HCT116 (cell line): ENCODE results near the gene RAPSN. TPM values are rescaled to one million over a fixed set of nuclear protein-coding genes. Genes with fewer than 3 reads are reported as not detected.

Source experiments
- ATAC-seq: fragments of 200-7000 bp; cut with Tn5 transposase; 2 replicates; pipeline ENCODE4 v1.9.1; 2020; ENCODE audit warnings: mild to moderate bottlenecking, moderate library complexity
- BruUV-seq: library from RNA; stranded (reverse); fragments of 400-500 nt; replicated peaks from 2 replicates; lab custom pipeline; 2021; lab: Mats Ljungman, UMichigan
- CTCF ChIA-PET: fragments of 300-600 bp; sonication (Branson Sonifier 250); formaldehyde crosslinking; loops from one replicate; lab custom pipeline; 2021; ENCODE audit warnings: antibody characterized with exemption; lab: Charles Lee
- POLR2A ChIA-PET: fragments of 300-600, 350-600 bp; sonication (Branson Sonifier 250); formaldehyde crosslinking; loops from one replicate; lab custom pipeline; 2021; ENCODE audit warnings: antibody characterized with exemption; lab: Charles Lee
- RAD21 ChIA-PET, 2 experiments: fragments of 300-600 bp; sonication (Branson Sonifier 250); formaldehyde crosslinking; loops; one replicate each; lab custom pipeline; 2023; ENCODE audit warnings: low total read pairs in 2 of 2; ENCODE audit not compliant: uncharacterized antibody in 2 of 2, unreplicated experiment in 2 of 2, low non-redundant PET in 1 of 2; lab: Charles Lee
- DNase-seq: peaks from one replicate; pipeline ENCODE4 v3.0.0-alpha.2; 2010; ENCODE audit warnings: low read depth, low spot score
- H2AFZ ChIP-seq: fragments of 200-600 bp; shearing (Covaris generic), sonication (generic); 2 replicates; pipeline ENCODE4 v1.6.1; 2017; ENCODE audit warnings: low read depth, mixed run types, mixed read lengths, antibody characterized with exemption, low read length; ENCODE audit not compliant: poor library complexity, severe bottlenecking
- H3K27ac ChIP-seq: 2 replicates; pipeline ENCODE4 v1.5.1; 2012; ENCODE audit warnings: low read depth, low read length
- H3K27me3 ChIP-seq: fragments of 200-600 bp; sonication (generic); 2 replicates; pipeline ENCODE4 v1.6.1; 2016; ENCODE audit warnings: mixed run types, low read length, mixed read lengths; ENCODE audit not compliant: insufficient read depth
- H3K36me3 ChIP-seq, 2 experiments: fragments of 200-500 bp in 1 of 2; fragments of 200-600 bp in 1 of 2; sonication (Bioruptor generic) in 1 of 2; sonication (generic) in 1 of 2; 2 replicates each; pipeline versions ENCODE4 v1.5.1 to v1.6.1; 2014 to 2016; ENCODE audit warnings: low read length in 2 of 2, inconsistent platforms in 1 of 2, mixed read lengths in 1 of 2, mixed run types in 1 of 2; ENCODE audit not compliant: insufficient read depth in 2 of 2, control insufficient read depth in 1 of 2
- H3K4me1 ChIP-seq, 2 experiments: fragments of 200-600 bp in 1 of 2; sonication (generic) in 1 of 2; 2 replicates each; pipeline versions ENCODE4 v1.5.1 to v1.6.1; 2012 to 2017; ENCODE audit warnings: low read length in 2 of 2, inconsistent platforms in 1 of 2, mild to moderate bottlenecking in 1 of 2, mixed read lengths in 1 of 2, mixed run types in 1 of 2, moderate library complexity in 1 of 2; ENCODE audit not compliant: insufficient read depth in 2 of 2, control insufficient read depth in 1 of 2
- H3K4me2 ChIP-seq: fragments of 200-600 bp; sonication (generic); 2 replicates; pipeline ENCODE4 v1.6.1; 2017; ENCODE audit warnings: mixed run types, low read length, mixed read lengths
- H3K4me3 ChIP-seq, 2 experiments: fragments of 200-600 bp in 1 of 2; sonication (generic) in 1 of 2; replicated peaks in 1 of 2; 2 replicates each; pipeline ENCODE4 v1.5.1; 2011 to 2016; ENCODE audit warnings: low read length in 2 of 2, control low read depth in 1 of 2, low read depth in 1 of 2, mild to moderate bottlenecking in 1 of 2, mixed read lengths in 1 of 2, mixed run types in 1 of 2
- H3K79me2 ChIP-seq: fragments of 200-600 bp; sonication (generic); 2 replicates; pipeline ENCODE4 v1.6.1; 2017; ENCODE audit warnings: mild to moderate bottlenecking, mixed run types, low read length, moderate library complexity, mixed read lengths; ENCODE audit not compliant: insufficient read depth
- H3K9ac ChIP-seq: fragments of 200-600 bp; sonication (generic); 2 replicates; pipeline ENCODE4 v1.6.1; 2016; ENCODE audit warnings: low read length, mixed read lengths
- H3K9me2 ChIP-seq: fragments of 200-600 bp; sonication (generic), shearing (Covaris generic); 2 replicates; pipeline ENCODE4 v1.6.1; 2017; ENCODE audit warnings: mixed run types, mild to moderate bottlenecking, moderate library complexity; ENCODE audit not compliant: insufficient read depth
- H3K9me3 ChIP-seq, 2 experiments: fragments of 200-500 bp in 1 of 2; fragments of 200-600 bp in 1 of 2; sonication (Bioruptor generic) in 1 of 2; sonication (generic) in 1 of 2; 2 replicates each; pipeline ENCODE4 v1.6.1; 2014 to 2017; ENCODE audit warnings: low read length in 2 of 2, mixed read lengths in 2 of 2, inconsistent platforms in 1 of 2, low read depth in 1 of 2, mild to moderate bottlenecking in 1 of 2, mixed run types in 1 of 2, moderate library complexity in 1 of 2; ENCODE audit not compliant: control insufficient read depth in 1 of 2, insufficient read depth in 1 of 2
- H4K20me1 ChIP-seq: fragments of 200-600 bp; sonication (generic), shearing (Covaris generic); 2 replicates; pipeline ENCODE4 v1.6.1; 2017; ENCODE audit warnings: mixed run types, mild to moderate bottlenecking, moderate library complexity; ENCODE audit not compliant: insufficient read depth
- CBX3 ChIP-seq: IDR thresholded peaks from 2 replicates; pipeline ENCODE4 v1.6.1; 2012; ENCODE audit warnings: low read depth
- CEBPB ChIP-seq: IDR thresholded peaks from 2 replicates; pipeline ENCODE4 v1.6.1; 2012; ENCODE audit warnings: low read depth
- EZH2 ChIP-seq: fragments of 200-600 bp; sonication (generic); IDR thresholded peaks from 2 replicates; pipeline ENCODE4 v1.6.1; 2017; ENCODE audit warnings: antibody characterized with exemption, mixed run types
- EZH2phosphoT487 ChIP-seq: fragments of 200-600 bp; IDR thresholded peaks from 2 replicates; pipeline ENCODE4 v1.6.1; 2018; ENCODE audit warnings: antibody characterized with exemption, borderline replicate concordance
- FOSL1 ChIP-seq: IDR thresholded peaks from 2 replicates; pipeline ENCODE4 v1.6.1; 2012; ENCODE audit warnings: low read depth
- JUND ChIP-seq: IDR thresholded peaks from 2 replicates; pipeline ENCODE4 v1.6.1; 2012
- POLR2A ChIP-seq: IDR thresholded peaks from 2 replicates; pipeline ENCODE4 v1.7.0; 2011; ENCODE audit warnings: borderline replicate concordance; ENCODE audit not compliant: insufficient read depth, insufficient read length; ENCODE audit errors: extremely low read depth
- POLR2AphosphoS5 ChIP-seq: IDR thresholded peaks from 2 replicates; pipeline ENCODE4 v1.6.1; 2011; ENCODE audit warnings: mild to moderate bottlenecking, low read depth, low read length, moderate library complexity
- RAD21 ChIP-seq: IDR thresholded peaks from 2 replicates; pipeline ENCODE4 v1.6.1; 2012; ENCODE audit warnings: low read depth, mild to moderate bottlenecking
- SRF ChIP-seq: IDR thresholded peaks from 2 replicates; pipeline ENCODE4 v1.6.1; 2012; ENCODE audit warnings: low read depth
- TCF7L2 ChIP-seq: IDR thresholded peaks from 2 replicates; pipeline ENCODE4 v1.7.0; 2011; ENCODE audit warnings: borderline replicate concordance, inconsistent platforms; ENCODE audit not compliant: insufficient read depth, insufficient read length; ENCODE audit errors: extremely low read depth
- YY1 ChIP-seq: IDR thresholded peaks from 2 replicates; pipeline ENCODE4 v1.6.1; 2011; ENCODE audit warnings: low read length, low read depth, moderate library complexity, mild to moderate bottlenecking; ENCODE audit not compliant: insufficient replicate concordance; ENCODE audit errors: extremely low read depth
- ZFX ChIP-seq: fragments of 450-650 bp; IDR thresholded peaks from 2 replicates; pipeline ENCODE4 v1.6.1; 2017
- intact Hi-C: fragments of 100-400 bp; cut with micrococcal nuclease; formaldehyde crosslinking; loops from 2 replicates; pipeline ENCODE4 v1.10.0; 2022
- total RNA-seq: library from RNA; stranded (reverse); gene quantifications from one replicate; pipeline ENCODE4 v1.2.1, GENCODE V29; 2021; ENCODE audit not compliant: unreplicated experiment
- TF ChIP-seq, protein P1 (sequence below): IDR thresholded peaks from 2 replicates; pipeline ENCODE4 v1.6.1; 2011; ENCODE audit warnings: mild to moderate bottlenecking, low read length, moderate library complexity; ENCODE audit not compliant: insufficient replicate concordance; ENCODE audit errors: extremely low read depth
- TF ChIP-seq, protein P2 (sequence below): IDR thresholded peaks from 2 replicates; pipeline ENCODE4 v1.6.1; 2012; ENCODE audit warnings: low read depth
- TF ChIP-seq, protein P3 (sequence below): IDR thresholded peaks from 2 replicates; pipeline ENCODE4 v1.6.1; 2012
- TF ChIP-seq, protein P4 (sequence below): IDR thresholded peaks from 2 replicates; pipeline ENCODE4 v1.6.1; 2012

RAPSN gene
- total RNA-seq, 1 experiment from 2014 or later = 0.57 TPM

DNA sequence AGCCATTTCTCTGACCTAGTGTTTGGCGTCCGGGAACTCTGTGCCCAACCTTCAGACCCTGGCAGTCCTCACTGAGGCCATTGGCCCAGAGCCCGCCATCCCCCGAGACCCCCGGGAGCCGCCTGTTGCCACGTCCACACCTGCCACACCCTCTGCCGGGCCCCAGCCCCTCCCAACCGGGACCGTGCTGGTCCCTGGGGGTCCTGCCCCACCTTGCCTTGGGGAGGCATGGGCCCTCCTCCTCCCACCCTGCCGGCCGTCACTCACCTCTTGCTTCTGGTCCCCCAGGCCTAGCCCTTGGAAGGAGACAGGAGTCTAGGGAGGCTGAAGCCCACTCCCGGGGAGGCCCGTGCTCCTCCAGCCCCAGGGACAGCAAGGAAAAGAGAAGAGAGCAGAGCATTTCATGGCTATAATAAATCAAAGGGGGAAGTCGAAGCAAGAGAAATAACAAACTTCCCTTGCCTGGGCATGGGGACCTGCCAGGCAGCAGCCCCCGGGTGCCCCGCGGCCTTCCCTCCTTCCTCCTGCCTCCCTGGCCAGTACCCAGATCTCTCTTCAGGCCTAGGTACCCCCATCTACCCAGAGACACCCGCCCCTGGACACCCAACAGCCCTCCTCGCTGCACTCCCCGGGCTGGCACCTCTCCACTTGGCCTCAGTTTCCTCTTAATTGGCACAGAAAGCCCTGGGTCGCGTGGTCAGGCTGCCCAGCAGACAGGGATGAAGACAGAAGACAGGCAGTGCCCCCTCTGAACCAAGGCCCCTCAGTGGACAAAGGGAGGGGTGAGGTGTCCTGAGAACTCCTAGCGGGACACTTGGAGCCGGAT, 53.5 kb downstream of the RAPSN start:
- Histone ChIP-seq H2AFZ (no peak overlapping the region), H3K9me2 (no peaks in the 10 kb centered on the region), H3K36me3 (no peaks in the 10 kb centered on the region), H3K27ac (no peak overlapping the region), H3K79me2 (no peaks in the 10 kb centered on the region), H3K4me3 (no peak overlapping the region), H4K20me1 (no peaks in the 10 kb centered on the region)
- intact Hi-C loops = no loop called here
- no peak for DNase-seq
- ChIA-PET CTCF (no interaction called here), RAD21 (no interaction called here)
- ATAC-seq = no peak
- TF ChIP-seq POLR2AphosphoS5 (no peak), POLR2A (no peak), RAD21 (no peak), CEBPB (no peak), FOSL1 (no peak), SRF (no peak), ZFX (no peak), EZH2 (no peak), TCF7L2 (no peak), CBX3 (no peak), EZH2phosphoT487 (no peak), JUND (no peak), YY1 (no peak)
- TF ChIP-seq, protein P1, sequence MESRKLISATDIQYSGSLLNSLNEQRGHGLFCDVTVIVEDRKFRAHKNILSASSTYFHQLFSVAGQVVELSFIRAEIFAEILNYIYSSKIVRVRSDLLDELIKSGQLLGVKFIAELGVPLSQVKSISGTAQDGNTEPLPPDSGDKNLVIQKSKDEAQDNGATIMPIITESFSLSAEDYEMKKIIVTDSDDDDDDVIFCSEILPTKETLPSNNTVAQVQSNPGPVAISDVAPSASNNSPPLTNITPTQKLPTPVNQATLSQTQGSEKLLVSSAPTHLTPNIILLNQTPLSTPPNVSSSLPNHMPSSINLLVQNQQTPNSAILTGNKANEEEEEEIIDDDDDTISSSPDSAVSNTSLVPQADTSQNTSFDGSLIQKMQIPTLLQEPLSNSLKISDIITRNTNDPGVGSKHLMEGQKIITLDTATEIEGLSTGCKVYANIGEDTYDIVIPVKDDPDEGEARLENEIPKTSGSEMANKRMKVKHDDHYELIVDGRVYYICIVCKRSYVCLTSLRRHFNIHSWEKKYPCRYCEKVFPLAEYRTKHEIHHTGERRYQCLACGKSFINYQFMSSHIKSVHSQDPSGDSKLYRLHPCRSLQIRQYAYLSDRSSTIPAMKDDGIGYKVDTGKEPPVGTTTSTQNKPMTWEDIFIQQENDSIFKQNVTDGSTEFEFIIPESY = no peak
- TF ChIP-seq, protein P2, sequence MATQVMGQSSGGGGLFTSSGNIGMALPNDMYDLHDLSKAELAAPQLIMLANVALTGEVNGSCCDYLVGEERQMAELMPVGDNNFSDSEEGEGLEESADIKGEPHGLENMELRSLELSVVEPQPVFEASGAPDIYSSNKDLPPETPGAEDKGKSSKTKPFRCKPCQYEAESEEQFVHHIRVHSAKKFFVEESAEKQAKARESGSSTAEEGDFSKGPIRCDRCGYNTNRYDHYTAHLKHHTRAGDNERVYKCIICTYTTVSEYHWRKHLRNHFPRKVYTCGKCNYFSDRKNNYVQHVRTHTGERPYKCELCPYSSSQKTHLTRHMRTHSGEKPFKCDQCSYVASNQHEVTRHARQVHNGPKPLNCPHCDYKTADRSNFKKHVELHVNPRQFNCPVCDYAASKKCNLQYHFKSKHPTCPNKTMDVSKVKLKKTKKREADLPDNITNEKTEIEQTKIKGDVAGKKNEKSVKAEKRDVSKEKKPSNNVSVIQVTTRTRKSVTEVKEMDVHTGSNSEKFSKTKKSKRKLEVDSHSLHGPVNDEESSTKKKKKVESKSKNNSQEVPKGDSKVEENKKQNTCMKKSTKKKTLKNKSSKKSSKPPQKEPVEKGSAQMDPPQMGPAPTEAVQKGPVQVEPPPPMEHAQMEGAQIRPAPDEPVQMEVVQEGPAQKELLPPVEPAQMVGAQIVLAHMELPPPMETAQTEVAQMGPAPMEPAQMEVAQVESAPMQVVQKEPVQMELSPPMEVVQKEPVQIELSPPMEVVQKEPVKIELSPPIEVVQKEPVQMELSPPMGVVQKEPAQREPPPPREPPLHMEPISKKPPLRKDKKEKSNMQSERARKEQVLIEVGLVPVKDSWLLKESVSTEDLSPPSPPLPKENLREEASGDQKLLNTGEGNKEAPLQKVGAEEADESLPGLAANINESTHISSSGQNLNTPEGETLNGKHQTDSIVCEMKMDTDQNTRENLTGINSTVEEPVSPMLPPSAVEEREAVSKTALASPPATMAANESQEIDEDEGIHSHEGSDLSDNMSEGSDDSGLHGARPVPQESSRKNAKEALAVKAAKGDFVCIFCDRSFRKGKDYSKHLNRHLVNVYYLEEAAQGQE = no peak
- TF ChIP-seq, protein P3, sequence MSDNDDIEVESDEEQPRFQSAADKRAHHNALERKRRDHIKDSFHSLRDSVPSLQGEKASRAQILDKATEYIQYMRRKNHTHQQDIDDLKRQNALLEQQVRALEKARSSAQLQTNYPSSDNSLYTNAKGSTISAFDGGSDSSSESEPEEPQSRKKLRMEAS = no peak
- TF ChIP-seq, protein P4, sequence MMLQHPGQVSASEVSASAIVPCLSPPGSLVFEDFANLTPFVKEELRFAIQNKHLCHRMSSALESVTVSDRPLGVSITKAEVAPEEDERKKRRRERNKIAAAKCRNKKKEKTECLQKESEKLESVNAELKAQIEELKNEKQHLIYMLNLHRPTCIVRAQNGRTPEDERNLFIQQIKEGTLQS = no peak
- TF ChIP-seq, all 23 proteins: peak for 0
- Histone ChIP-seq H3K27me3 (no peaks in the 10 kb centered on the region), H3K9me3 (no peaks in the 10 kb centered on the region), H3K4me1 (no peaks in the 10 kb centered on the region), H3K9ac (no peak overlapping the region), H3K4me2 (no peak overlapping the region)
- no TSS peak for BruUV-seq
- POLR2A ChIA-PET = no interaction called here
